Measurements from ENCODE around the gene EYA4.

Gene EYA4

DNA sequence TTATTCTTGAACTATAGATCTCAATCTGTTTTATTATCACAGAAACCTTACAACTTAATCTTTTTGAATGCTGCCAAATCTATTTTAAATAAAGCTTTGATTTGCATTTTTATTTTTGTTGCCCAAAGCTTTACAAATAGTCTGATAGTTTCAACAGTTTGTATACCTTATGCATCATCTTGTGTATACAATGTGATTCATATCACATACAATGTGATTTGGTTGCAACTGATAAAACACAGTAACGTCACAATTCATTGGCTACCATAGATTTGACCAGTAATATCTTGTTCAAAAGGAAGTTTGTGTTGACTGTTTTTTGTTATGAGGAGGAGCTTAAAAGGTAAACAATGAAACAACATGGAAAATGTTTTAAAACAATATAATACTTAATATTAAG, 110.9 kb downstream of the EYA4 start:
- TF ChIP-seq, protein P1, sequence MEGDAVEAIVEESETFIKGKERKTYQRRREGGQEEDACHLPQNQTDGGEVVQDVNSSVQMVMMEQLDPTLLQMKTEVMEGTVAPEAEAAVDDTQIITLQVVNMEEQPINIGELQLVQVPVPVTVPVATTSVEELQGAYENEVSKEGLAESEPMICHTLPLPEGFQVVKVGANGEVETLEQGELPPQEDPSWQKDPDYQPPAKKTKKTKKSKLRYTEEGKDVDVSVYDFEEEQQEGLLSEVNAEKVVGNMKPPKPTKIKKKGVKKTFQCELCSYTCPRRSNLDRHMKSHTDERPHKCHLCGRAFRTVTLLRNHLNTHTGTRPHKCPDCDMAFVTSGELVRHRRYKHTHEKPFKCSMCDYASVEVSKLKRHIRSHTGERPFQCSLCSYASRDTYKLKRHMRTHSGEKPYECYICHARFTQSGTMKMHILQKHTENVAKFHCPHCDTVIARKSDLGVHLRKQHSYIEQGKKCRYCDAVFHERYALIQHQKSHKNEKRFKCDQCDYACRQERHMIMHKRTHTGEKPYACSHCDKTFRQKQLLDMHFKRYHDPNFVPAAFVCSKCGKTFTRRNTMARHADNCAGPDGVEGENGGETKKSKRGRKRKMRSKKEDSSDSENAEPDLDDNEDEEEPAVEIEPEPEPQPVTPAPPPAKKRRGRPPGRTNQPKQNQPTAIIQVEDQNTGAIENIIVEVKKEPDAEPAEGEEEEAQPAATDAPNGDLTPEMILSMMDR (IDR thresholded peaks at IDR 0.05; ENCODE audit: low read depth, low read length, missing control alignments): no peak
- H3K4me3 ChIP-seq (replicated peaks; ENCODE audit: low read depth, low read length): no peak overlapping the region
- DNase-seq (ENCODE audit: extremely low read depth, low read depth): no peak

DNA sequence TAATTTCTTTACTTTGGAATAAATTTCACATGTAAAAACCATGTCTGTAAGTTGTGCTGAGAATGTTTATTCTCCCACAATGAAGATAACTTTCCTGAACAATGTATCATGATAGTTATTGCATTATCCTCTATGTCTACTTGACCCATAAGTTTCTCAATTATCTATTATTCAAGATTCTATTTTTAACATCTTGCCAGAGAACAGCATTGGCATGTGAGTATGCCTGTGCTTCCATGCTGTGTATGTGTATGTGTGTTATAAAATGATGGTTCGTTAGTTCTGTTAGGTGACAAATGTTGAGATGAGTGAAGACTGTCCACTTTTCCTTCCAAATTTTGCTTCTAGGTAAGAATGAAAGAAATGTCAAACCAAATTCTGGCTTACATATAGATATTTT, 111.9 kb downstream of the EYA4 start:
- no peak for DNase-seq (ENCODE audit: extremely low read depth, low read depth)
- no peak overlapping the region for H3K4me3 ChIP-seq (replicated peaks; ENCODE audit: low read depth, low read length)
- TF ChIP-seq, protein P1 (IDR thresholded peaks at IDR 0.05; ENCODE audit: low read depth, low read length, missing control alignments): no peak

DNA sequence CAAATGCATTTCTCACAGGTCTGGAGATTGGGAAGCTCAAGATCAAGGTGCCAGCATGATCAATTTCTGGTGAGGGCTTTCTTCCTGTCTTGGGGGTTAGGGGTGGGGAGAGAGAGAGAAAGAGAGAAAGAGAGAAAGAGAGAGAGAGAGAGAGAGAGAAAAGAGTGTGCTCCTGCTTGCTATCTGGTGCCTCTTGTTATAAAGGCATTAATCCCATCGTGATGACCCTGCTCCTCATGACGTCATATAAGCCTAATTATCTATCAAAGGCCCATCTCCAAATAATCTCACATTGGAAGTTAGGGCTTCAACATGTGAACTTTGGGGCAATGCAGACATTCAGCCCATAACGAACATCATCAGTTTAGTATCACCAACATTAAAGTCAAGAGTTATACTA, 114.8 kb downstream of the EYA4 start:
- no peak for DNase-seq (ENCODE audit: extremely low read depth, low read depth)
- H3K4me3 ChIP-seq (replicated peaks; ENCODE audit: low read depth, low read length): no peak overlapping the region
- TF ChIP-seq, protein P1 (IDR thresholded peaks at IDR 0.05; ENCODE audit: low read depth, low read length, missing control alignments): no peak

DNA sequence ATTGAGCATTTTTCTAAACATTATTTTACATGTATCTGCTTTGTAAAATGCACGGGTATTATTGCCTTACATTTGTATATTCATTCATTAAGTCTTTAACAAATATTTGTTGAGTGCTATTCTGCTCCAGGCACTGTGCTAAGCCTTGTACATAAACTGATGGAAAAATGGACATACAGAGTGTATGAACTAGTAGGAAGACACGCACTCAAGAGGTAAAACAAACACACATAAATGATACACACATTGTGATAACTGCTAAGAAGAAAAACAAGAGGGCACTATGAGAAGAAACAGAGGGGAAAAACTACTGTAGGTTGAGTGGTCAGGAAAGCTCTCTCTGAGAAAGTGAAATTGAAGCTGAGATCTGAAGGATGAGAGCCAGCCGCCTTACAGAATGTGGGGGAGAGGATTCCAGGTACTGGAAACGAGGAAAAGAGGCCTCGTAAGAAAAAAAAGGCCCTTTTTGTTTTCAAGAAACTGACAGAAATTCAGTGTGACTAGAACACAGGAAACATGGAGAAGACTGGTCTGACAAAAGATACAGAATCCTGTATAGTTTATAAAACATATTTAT, 117.5 kb downstream of the EYA4 start:
- TF ChIP-seq, protein P1 (IDR thresholded peaks at IDR 0.05; ENCODE audit: low read depth, low read length, missing control alignments): no peak

DNA sequence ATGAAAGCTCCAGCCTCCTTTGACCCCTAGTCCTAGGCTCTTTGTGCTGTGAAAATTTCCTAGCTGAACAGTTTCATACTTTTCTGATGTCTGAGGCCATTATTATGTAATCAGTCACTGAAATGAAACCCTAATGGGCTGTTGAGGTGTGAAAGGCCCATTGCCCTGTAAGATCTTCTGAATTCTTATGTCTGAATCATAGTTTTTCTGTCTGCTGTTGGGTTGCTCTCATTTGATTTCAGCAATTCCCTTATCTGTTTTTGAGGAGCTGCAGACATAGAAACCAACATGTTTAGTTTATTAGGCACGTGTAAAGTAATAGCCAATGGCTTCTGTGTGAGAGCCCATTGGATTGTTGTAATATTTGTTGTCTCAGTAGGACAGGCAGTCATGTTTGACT, 118.1 kb downstream of the EYA4 start:
- no peak overlapping the region for H3K4me3 ChIP-seq (replicated peaks; ENCODE audit: low read depth, low read length)
- no peak for DNase-seq (ENCODE audit: extremely low read depth, low read depth)
- TF ChIP-seq, protein P1 (IDR thresholded peaks at IDR 0.05; ENCODE audit: low read depth, low read length, missing control alignments): no peak

More for the DNA sequence above, 117.5 kb downstream of the EYA4 start:
- H3K4me3 ChIP-seq (replicated peaks; ENCODE audit: low read depth, low read length): no peak overlapping the region
- DNase-seq (ENCODE audit: extremely low read depth, low read depth): no peak

DNA sequence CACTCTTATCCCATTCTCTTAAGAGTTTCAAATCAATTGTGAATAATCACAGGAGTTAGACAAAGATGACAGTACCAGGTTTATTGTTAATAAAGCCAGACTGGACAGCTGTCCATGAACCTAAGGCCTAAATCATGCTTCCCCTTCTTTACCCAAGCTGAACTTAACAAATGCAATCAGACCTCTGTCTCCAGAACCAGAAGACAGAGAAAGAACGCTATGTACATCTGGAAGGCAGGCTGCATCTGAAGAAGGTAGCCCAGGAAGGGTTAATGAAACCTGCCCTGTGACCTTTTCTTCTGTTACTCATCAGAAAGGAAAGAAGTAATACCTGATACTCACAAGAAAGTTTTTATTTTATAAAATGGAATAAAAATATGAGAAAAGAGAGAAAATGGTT, 118.6 kb downstream of the EYA4 start:
- H3K4me3 ChIP-seq (replicated peaks; ENCODE audit: low read depth, low read length): no peak overlapping the region
- no peak for DNase-seq (ENCODE audit: extremely low read depth, low read depth)
- TF ChIP-seq, protein P1 (IDR thresholded peaks at IDR 0.05; ENCODE audit: low read depth, low read length, missing control alignments): no peak

DNA sequence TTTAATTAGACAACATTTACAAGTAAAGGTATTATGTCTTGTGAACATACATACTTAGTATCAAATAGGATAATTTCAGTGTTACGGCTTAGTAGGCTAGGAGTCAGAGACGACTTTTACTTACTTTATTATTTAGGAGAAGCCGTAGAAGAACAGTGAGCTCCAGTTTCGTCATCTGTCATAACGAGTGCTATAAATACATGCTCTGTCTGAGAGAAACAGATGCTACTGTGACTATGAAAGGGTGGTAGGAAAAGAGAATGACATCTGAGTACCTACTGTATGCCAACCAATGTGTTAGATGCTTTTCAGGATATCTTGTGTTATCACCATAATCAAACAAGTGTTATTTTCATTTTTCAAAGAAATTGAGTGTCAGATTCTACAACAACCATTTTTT, 119.0 kb downstream of the EYA4 start:
- H3K4me3 ChIP-seq (replicated peaks; ENCODE audit: low read depth, low read length): no peak overlapping the region
- no peak for DNase-seq (ENCODE audit: extremely low read depth, low read depth)
- TF ChIP-seq, protein P1 (IDR thresholded peaks at IDR 0.05; ENCODE audit: low read depth, low read length, missing control alignments): no peak

All from HFF-Myc (cell line).